Trophoblast cell (in vitro differentiated cells and primary cell): ENCODE results near the gene CRYGC.

ENCODE experiments used
- DNase-seq, 2 donors: peaks; one replicate each; pipeline ENCODE4 v3.0.0-alpha.2; 2016
- H2AFZ ChIP-seq: 2 replicates; pipeline ENCODE4 v1.6.1; 2013; ENCODE audit warnings: low read length, moderate library complexity, mild to moderate bottlenecking; ENCODE audit not compliant: insufficient read depth, poor library complexity
- H2AK5ac ChIP-seq: 2 replicates; pipeline ENCODE4 v1.6.1; 2013; ENCODE audit warnings: mild to moderate bottlenecking, low read length
- H2BK120ac ChIP-seq: 2 replicates; pipeline ENCODE4 v1.6.1; 2013; ENCODE audit warnings: low read length, mild to moderate bottlenecking, moderate library complexity; ENCODE audit not compliant: insufficient read depth, poor library complexity
- H2BK12ac ChIP-seq: 2 replicates; pipeline ENCODE4 v1.6.1; 2013; ENCODE audit warnings: mild to moderate bottlenecking, low read length, moderate library complexity
- H2BK5ac ChIP-seq: 2 replicates; pipeline ENCODE4 v1.6.1; 2013; ENCODE audit warnings: low read length, low read depth, moderate library complexity, mild to moderate bottlenecking; ENCODE audit not compliant: poor library complexity
- H3K14ac ChIP-seq: 2 replicates; pipeline ENCODE4 v1.6.1; 2013; ENCODE audit warnings: mild to moderate bottlenecking, low read length
- H3K18ac ChIP-seq: 2 replicates; pipeline ENCODE4 v1.6.1; 2013; ENCODE audit warnings: mild to moderate bottlenecking, low read length
- H3K23ac ChIP-seq: 2 replicates; pipeline ENCODE4 v1.6.1; 2013; ENCODE audit warnings: low read length
- H3K27ac ChIP-seq: 2 replicates; pipeline ENCODE4 v1.5.1; 2013; ENCODE audit warnings: low read depth, mild to moderate bottlenecking, inconsistent platforms, low read length, moderate library complexity
- H3K27me3 ChIP-seq: 2 replicates; pipeline ENCODE4 v1.6.1; 2013; ENCODE audit warnings: inconsistent platforms, mild to moderate bottlenecking, low read length, moderate library complexity; ENCODE audit not compliant: insufficient read depth
- H3K36me3 ChIP-seq, 2 experiments: 1 replicate in 1 of 2; 2 replicates in 1 of 2; pipeline ENCODE4 v1.6.1; 2013; ENCODE audit warnings: low read length in 2 of 2, mild to moderate bottlenecking in 2 of 2, moderate library complexity in 1 of 2; ENCODE audit not compliant: insufficient read depth in 2 of 2, control insufficient read depth in 1 of 2
- H3K4ac ChIP-seq: 2 replicates; pipeline ENCODE4 v1.6.1; 2013; ENCODE audit warnings: low read depth, mild to moderate bottlenecking, low read length, moderate library complexity
- H3K4me1 ChIP-seq, 2 experiments: 1 replicate in 1 of 2; 2 replicates in 1 of 2; pipeline ENCODE4 v1.6.1; 2013; ENCODE audit warnings: low read length in 2 of 2, mild to moderate bottlenecking in 2 of 2, moderate library complexity in 1 of 2; ENCODE audit not compliant: insufficient read depth in 2 of 2, control insufficient read depth in 1 of 2
- H3K4me2 ChIP-seq: 2 replicates; pipeline ENCODE4 v1.6.1; 2013; ENCODE audit warnings: inconsistent platforms, mild to moderate bottlenecking, low read length, moderate library complexity
- H3K4me3 ChIP-seq: 2 replicates; pipeline ENCODE4 v1.5.1; 2013; ENCODE audit warnings: mild to moderate bottlenecking, low read depth, low read length, inconsistent platforms
- H3K79me1 ChIP-seq: one replicate; pipeline ENCODE4 v1.6.1; 2013; ENCODE audit warnings: low read length
- H3K79me2 ChIP-seq: 2 replicates; pipeline ENCODE4 v1.6.1; 2013; ENCODE audit warnings: low read length, mild to moderate bottlenecking; ENCODE audit not compliant: control insufficient read depth, insufficient read depth, poor library complexity
- H3K9ac ChIP-seq: 2 replicates; pipeline ENCODE4 v1.6.1; 2013; ENCODE audit warnings: mild to moderate bottlenecking, low read length
- H3K9me3 ChIP-seq: 2 replicates; pipeline ENCODE4 v1.6.1; 2013; ENCODE audit warnings: low read depth, mild to moderate bottlenecking, control low read depth, inconsistent platforms, low read length; ENCODE audit not compliant: insufficient read depth
- H4K12ac ChIP-seq: 2 replicates; pipeline ENCODE4 v1.6.1; 2013; ENCODE audit warnings: low read depth, mild to moderate bottlenecking, low read length, moderate library complexity
- H4K8ac ChIP-seq: 2 replicates; pipeline ENCODE4 v1.6.1; 2013; ENCODE audit warnings: low read depth, mild to moderate bottlenecking, low read length, moderate library complexity
- H4K91ac ChIP-seq: one replicate; pipeline ENCODE4 v1.6.1; 2013; ENCODE audit warnings: low read depth, mild to moderate bottlenecking, low read length, moderate library complexity
- WGBS: extraction: QIAGEN DNeasy Blood & Tissue Kit; methylation state at CpG from one replicate; pipeline ENCODE4 v1.1.7; 2013; ENCODE audit warnings: missing lambda C conversion rate; ENCODE audit not compliant: insufficient read length, insufficient coverage; ENCODE audit errors: extremely low coverage; 5-methylcytosine and 5-hydroxymethylcytosine counted together

Gene CRYGC

DNA sequence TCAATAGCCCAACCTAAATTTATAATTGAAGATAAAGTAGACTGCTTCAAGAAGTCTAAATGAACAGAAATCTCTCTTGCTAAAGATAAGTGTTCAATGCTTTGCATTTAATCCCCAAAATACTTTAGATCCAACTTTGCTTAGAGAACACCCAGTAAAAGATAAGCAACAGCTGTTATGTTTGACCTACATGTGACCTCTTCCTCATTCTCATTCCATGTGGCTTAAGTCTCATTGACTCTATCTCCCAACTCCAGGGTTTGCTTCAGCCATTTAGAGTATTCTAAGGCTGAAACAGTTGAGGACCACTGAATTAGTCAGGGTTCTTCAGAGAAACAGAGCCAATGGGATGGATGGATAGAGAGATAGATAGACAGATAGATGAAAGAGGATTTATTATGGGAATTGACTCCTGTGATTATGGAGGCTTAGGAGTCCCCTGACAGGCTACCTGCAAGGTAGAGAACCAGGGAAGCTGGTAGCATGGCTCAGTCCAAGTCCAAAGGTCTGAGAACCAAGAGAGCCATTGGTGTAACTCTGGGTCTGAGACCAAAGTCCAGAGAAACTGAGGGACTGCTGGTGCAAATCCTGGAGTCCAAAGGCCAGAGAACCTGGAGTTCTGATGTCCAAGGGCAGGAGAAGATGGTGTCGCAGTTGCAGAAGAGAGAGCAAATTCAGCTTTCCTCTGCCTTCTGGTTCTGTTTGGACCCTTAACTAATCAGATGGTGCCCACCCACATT lies 37.4 kb downstream of the CRYGC start:
- no peak overlapping the region for H2BK120ac ChIP-seq
- no peak overlapping the region for H3K27ac ChIP-seq
- H3K14ac ChIP-seq, result no peak overlapping the region
- no peak overlapping the region for H3K9ac ChIP-seq
- H3K4ac ChIP-seq, result no peak overlapping the region
- no CpG with 5 or more reads among the region's 1 CpG for WGBS
- H4K12ac ChIP-seq, result no peak overlapping the region
- no peaks in the 10 kb centered on the region for H3K9me3 ChIP-seq
- no peak overlapping the region for H3K23ac ChIP-seq
- H3K4me3 ChIP-seq, result no peak overlapping the region
- H3K27me3 ChIP-seq, result no peaks in the 10 kb centered on the region
- H3K36me3 ChIP-seq, result no peaks in the 10 kb centered on the region
- no peaks in the 10 kb centered on the region for H3K79me2 ChIP-seq
- no peak overlapping the region for H2AK5ac ChIP-seq
- H3K79me1 ChIP-seq, result no peaks in the 10 kb centered on the region
- H4K91ac ChIP-seq, result no peak overlapping the region
- no peak overlapping the region for H3K4me2 ChIP-seq
- no peak overlapping the region for H4K8ac ChIP-seq
- DNase-seq, result no peak
- no peak overlapping the region for H3K18ac ChIP-seq
- H2BK12ac ChIP-seq, result no peak overlapping the region
- no peak overlapping the region for H2AFZ ChIP-seq
- H3K4me1 ChIP-seq, result no peaks in the 10 kb centered on the region
- no peak overlapping the region for H2BK5ac ChIP-seq

- H3K4me1 ChIP-seq, result no peaks in the 10 kb centered on the region
- H3K9ac ChIP-seq, result no peak overlapping the region
- DNase-seq, result no peak
- H3K27me3 ChIP-seq, result no peaks in the 10 kb centered on the region
- no peaks in the 10 kb centered on the region for H3K9me3 ChIP-seq
- no peak overlapping the region for H3K4me2 ChIP-seq
- no peaks in the 10 kb centered on the region for H3K36me3 ChIP-seq
- H3K4ac ChIP-seq, result no peak overlapping the region
- no peak overlapping the region for H2BK12ac ChIP-seq
- H2BK5ac ChIP-seq, result no peak overlapping the region
- H4K91ac ChIP-seq, result no peak overlapping the region
- H3K14ac ChIP-seq, result no peak overlapping the region
- H3K23ac ChIP-seq, result no peak overlapping the region
- H2AK5ac ChIP-seq, result no peak overlapping the region
- H2AFZ ChIP-seq, result no peak overlapping the region
- no peak overlapping the region for H2BK120ac ChIP-seq
- no peak overlapping the region for H4K8ac ChIP-seq
- no peak overlapping the region for H3K18ac ChIP-seq
- H3K79me1 ChIP-seq, result no peaks in the 10 kb centered on the region
- H3K79me2 ChIP-seq, result no peaks in the 10 kb centered on the region
- no peak overlapping the region for H3K27ac ChIP-seq
- no peak overlapping the region for H4K12ac ChIP-seq
- H3K4me3 ChIP-seq, result no peak overlapping the region
Measured at GRCh38 chr2:208090420-208090819, 39.2 kb downstream of the CRYGC start.

GRCh38 chr2:208086029-208086428 lies 43.6 kb downstream of the CRYGC start:
- no peak overlapping the region for H2AFZ ChIP-seq
- H3K14ac ChIP-seq, result no peak overlapping the region
- H4K8ac ChIP-seq, result no peak overlapping the region
- H3K9ac ChIP-seq, result no peak overlapping the region
- no peak overlapping the region for H3K4ac ChIP-seq
- H2BK5ac ChIP-seq, result no peak overlapping the region
- no peaks in the 10 kb centered on the region for H3K27me3 ChIP-seq
- no peak overlapping the region for H3K4me3 ChIP-seq
- H3K4me1 ChIP-seq, result no peaks in the 10 kb centered on the region
- H3K79me1 ChIP-seq, result no peaks in the 10 kb centered on the region
- WGBS, result no CpG with 5 or more reads among the region's 1 CpG
- no peak overlapping the region for H4K91ac ChIP-seq
- H3K27ac ChIP-seq, result no peak overlapping the region
- H3K4me2 ChIP-seq, result no peak overlapping the region
- no peak for DNase-seq
- no peak overlapping the region for H3K18ac ChIP-seq
- H2AK5ac ChIP-seq, result no peak overlapping the region
- H3K9me3 ChIP-seq, result no peaks in the 10 kb centered on the region
- no peaks in the 10 kb centered on the region for H3K36me3 ChIP-seq
- no peak overlapping the region for H2BK12ac ChIP-seq
- H4K12ac ChIP-seq, result no peak overlapping the region
- H3K23ac ChIP-seq, result no peak overlapping the region
- H2BK120ac ChIP-seq, result no peak overlapping the region
- no peaks in the 10 kb centered on the region for H3K79me2 ChIP-seq

GRCh38 chr2:208083807-208084206 lies 45.8 kb downstream of the CRYGC start:
- Histone ChIP-seq H2BK5ac (no peak overlapping the region), H3K4ac (no peak overlapping the region), H3K4me2 (no peak overlapping the region), H3K27me3 (no peaks in the 10 kb centered on the region), H2BK12ac (no peak overlapping the region), H3K14ac (no peak overlapping the region), H2AFZ (no peak overlapping the region), H3K79me1 (no peaks in the 10 kb centered on the region), H2BK120ac (no peak overlapping the region), H3K27ac (no peak overlapping the region), H3K79me2 (no peaks in the 10 kb centered on the region), H2AK5ac (no peak overlapping the region), H3K23ac (no peak overlapping the region), H4K91ac (no peak overlapping the region), H3K9ac (no peak overlapping the region), H3K9me3 (no peaks in the 10 kb centered on the region), H4K8ac (no peak overlapping the region), H4K12ac (no peak overlapping the region), H3K18ac (no peak overlapping the region), H3K4me3 (no peak overlapping the region), H3K36me3 (no peaks in the 10 kb centered on the region), H3K4me1 (no peaks in the 10 kb centered on the region)
- no peak for DNase-seq
